ENCODE results near the gene SGSM2.

DNA sequence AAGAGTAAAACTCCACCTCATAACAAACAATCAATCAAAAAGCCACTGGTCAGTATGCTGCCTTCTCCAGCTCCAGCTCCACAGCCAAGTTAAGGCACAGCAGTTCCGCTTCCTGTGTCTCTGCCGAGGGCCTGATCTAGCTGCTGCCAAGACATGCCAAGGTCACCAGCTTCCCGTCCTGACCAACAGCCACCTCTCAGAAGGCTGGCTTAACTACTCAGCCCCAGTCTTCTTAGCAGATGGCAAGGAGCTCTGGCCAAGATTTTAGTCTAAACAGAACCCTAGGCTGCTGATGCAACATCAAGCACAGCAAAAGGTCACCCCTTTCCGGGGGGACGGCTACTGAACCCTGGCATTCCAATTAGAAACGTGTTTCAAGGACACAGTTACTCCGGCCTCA is 81.3 kb downstream of the SGSM2 start:
- no peak for TF ChIP-seq CTCF (IDR thresholded peaks at IDR 0.05; ENCODE audit: low read length)
- no peak for TF ChIP-seq EZH2 (optimal IDR thresholded peaks at IDR 0.05; ENCODE audit: low read depth, low read length)
